NK-92 (cell line): Measurements from ENCODE around the gene MRPS18A.

Experiments
- DNase-seq: peaks from one replicate; lab custom pipeline; 2025; ENCODE audit not compliant: unreplicated experiment; lab: John Stamatoyannopoulos, UW

Gene MRPS18A

GRCh38 chr6:43687437-43688347, at the start of gene MRPS18A:
Gene MRPS18A, minus strand, starts transcription at chr6:43687791. Its CDS starts 12 bp downstream, at chr6:43687779.
- peak; percentile 21 for DNase-seq

DNA sequence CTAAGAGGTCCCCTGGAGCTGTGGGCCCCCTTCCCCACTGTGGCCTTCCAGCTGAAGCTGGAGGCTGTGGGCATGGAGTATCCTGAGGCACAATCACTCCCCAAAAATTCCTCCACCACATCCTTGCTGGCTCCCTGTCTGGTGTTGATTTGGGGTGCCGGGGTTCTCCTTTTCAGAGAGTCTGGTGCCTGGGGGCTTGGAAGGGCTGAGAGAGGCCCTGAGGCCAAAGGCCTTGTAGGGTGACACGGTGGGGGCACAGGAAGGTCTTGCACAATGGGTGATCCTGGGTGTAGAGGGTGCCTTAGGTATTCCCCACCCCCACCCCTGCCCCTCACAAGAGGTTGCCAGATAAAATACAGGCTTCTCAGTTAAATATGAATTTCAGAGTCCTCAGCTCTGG, 49.3 kb upstream of the MRPS18A start:
- no peak for DNase-seq

DNA sequence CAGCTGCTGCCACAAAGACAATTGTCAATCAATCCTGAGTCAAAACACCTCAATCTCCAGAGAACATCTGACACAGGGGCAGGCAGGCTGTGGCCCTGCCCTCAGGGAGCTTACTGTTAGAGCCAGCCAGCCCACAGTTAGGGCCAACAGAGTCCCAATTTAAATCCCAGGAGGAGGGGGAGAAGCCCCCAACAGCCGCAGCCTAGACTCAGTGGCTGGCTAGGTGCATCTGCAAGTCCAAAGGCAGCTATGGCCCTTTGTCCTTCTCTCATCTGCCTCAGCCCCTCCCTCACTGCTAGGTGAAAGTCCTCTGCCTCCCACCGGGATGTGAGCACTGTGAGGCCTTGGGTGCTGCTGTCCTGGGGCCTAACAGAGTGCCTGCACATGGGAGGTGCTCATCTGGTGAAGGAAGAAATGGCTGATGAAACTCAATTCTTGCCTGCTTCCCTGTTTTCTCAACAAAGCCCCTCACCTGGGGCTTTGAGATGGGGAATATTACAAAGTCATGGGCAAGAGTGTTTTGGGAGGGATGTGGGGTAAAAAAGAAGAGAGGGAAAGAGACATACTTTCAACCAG, 48.7 kb upstream of the MRPS18A start:
- DNase-seq: no peak

DNA sequence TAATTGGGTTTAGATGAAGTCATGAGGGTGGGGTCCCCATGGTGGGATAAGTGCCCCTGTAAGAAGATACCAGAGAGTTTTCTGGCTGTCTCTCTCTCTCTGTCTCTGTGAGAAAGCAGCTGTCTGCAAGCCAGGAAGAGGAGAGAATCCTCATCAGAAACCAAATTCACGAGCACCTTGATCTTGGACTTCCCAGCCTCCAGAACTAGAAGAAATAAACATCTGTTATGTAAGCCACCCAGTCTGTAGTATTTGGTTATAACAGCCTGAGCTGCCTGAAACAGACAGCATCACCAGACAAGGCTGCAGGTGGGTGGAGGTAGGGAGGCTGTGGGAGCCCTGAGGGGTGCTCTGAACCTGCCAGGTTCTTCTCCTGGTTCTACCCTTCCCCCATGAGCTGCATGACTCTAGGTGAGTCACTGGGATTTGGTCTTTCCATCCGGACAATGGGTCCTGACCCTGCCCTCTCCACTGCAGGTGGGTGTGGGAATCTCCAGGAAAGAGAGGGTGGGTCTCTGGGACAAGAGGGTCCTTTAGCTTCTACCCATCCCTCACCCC, 48.1 kb upstream of the MRPS18A start:
- DNase-seq: no peak

GRCh38 chr6:43734294-43734665, 46.7 kb upstream of the MRPS18A start:
- no peak for DNase-seq

- DNase-seq: no peak
These were observed 46.1 kb upstream of the MRPS18A start for GRCh38 chr6:43733471-43734293.

- DNase-seq: no peak
These were observed 43.0 kb upstream of the MRPS18A start for GRCh38 chr6:43730634-43731033.

GRCh38 chr6:43729537-43729936, 41.9 kb upstream of the MRPS18A start:
- DNase-seq: no peak

- no peak for DNase-seq
These were observed 41.0 kb upstream of the MRPS18A start for GRCh38 chr6:43728586-43728985.

GRCh38 chr6:43727634-43728033, 40.0 kb upstream of the MRPS18A start:
- DNase-seq: no peak

DNA sequence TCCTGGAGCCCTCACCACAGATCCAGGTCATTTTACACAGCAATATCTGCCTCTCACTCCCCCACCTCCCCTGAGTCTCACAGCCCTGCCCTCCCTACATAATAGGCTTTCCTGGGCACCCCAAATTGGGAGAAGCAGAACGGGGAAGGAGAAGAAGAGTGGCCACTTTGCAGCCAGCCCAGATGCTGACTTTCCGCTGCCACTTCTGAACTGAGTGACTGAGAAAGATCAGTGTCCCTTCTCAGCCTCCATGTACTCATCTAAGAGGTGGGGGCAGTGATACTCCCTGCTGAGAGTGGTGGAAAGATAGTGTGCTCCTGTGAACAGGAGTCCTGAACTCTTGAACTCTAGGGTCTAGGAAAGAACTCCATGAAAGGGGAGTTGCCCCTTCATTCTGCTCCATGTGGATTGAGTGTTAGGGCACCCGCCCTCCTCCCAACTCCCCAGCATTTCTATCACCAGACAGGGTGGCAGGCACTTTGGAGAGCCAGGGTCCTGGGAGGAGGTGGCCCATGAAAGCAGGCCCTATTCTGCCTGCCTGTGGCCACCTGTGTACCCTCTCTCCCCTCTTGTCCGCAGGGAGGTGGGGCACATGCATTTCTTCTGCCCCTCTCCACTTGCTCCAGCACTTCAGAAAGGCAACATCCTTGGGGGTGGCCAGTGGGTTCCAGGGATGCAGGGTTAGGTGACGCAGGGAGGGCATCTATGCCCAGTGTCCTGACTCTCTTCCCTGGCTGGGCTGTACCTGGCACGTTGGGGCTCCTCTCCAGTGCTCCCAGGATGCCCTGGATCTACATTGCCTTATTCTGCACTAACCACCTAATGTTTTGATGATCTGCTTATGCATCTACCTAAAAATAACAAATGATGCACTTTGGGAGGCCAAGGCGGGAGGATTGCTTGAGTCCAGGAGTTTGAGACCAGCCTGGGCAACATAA, 38.3 kb upstream of the MRPS18A start:
- no peak for DNase-seq

DNA sequence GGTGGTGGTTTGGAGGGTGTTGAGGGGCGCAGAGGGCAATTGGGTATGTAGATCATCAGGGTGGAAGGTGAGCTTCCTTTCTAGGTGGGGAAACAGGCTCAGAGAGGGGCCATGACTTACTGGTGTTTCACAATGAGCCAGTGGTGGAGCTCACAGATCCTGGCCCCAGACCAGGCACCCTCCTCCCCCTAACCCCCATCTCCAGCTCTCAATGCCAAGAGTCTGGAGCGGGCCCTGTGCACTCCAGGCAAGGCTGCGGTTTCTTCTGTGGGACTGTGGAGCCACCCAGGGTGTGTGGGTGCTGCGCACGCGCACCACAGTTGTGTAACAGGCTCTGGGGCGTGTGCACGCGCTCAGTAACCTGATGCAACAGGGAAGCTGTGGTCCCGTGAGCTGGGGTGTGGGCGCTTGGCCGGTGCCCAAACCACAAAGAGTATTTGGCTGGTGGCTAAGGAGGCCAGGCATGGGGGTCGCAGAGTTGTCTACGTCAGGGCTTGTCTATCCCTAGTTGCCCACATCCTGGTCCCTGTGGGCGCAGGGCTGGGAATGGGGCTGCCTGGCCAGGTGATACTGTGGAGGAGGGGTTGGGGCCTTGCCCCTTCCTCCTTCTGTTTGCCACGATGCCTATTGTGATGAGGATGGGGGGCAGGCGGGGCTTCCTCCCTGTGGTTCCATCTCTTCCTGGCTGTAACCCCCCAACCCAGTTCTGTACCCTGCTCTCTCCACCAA, 37.5 kb upstream of the MRPS18A start:
- DNase-seq: no peak

- DNase-seq: no peak
These were observed 36.8 kb upstream of the MRPS18A start for GRCh38 chr6:43724354-43724753.

DNA sequence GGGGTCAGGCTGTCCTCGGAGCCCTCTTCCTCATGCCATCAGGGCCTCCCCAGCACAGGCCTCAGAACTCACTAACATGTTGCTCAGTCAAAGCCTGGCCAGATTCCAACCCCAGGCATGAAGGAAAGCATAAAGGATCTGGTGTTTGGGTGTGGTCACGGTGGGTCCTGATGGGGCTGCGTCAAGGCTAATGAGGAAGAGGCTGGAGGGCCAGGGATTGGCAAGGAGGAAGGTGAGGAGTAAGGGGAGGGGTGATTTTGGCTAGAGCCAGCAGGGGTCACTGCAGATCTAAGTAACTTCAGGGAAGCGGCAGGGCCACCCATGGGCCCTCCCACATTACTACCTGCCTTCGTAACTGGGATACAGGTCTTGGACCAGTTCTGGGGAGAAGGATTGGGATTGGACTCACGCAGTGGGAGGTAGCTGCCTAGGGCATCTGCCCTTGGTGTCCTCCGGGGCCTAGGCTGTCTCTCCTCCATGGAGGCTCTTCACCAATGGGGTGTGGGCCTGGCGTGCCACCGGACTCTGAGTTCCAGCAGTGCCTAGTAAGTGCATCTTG, 36.2 kb upstream of the MRPS18A start:
- DNase-seq: no peak

GRCh38 chr6:43722920-43723545, 35.4 kb upstream of the MRPS18A start:
- DNase-seq: no peak

- no peak for DNase-seq
These were observed 33.4 kb upstream of the MRPS18A start for GRCh38 chr6:43720999-43721398.

DNA sequence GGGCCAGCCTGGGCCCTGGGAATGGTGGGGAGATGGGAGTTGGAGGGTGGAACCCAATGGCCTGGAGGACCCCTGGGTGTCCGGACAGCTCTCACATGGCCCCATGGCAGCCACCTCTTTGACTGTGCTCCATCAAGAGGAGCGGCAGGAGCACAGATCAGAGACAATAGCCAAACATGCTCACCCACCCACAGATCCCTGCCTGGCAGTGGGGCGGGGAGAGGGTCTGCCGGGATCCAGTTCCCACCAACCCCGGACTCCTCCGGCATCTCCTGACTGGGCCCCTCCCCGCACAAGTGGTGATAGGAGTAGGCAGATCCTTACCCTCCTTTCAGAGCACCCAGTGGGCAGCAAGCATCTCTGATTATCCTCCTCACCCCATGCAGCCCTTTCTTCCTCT, 31.9 kb upstream of the MRPS18A start:
- no peak for DNase-seq

- DNase-seq: no peak
These were observed 31.0 kb upstream of the MRPS18A start for GRCh38 chr6:43718387-43719105.
